ENCODE results near the gene POLR2B.
"Not testable (repeated sequence)": the region's sequence is repeated elsewhere in the genome, so short reads cannot be mapped to it uniquely, and the experiment has no call there.

The POLR2B gene

DNA sequence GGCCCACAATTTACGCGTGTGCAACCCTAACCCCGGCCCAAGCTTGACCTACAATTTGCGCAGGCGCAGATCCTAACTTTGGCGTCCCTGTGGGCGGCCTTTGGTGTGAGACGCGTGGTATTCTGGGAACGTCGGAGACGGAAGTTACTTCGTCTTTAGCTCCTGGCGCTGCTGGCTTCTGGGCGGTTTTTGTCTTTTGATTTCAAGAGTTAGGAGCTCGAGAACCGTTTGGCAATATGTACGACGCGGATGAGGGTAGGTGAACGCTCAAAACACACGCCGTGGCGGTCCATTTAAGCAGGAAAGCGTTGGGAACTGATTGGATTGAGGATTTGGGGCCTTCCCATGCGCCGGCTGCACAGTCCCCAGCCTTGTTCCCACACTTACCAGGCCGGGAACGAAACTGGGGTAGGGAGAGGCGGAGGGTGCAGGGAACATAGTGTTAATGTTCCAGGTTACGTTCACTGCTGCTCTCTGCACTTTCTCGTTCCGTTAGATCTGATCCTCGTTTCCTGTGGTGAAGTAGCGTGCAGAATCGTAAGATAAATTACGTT, at the start of gene POLR2B:
TSS of gene POLR2B (plus strand) at position 147 of the 554 bp plus-strand sequence. CDS start at position 237, 90 bp downstream.
- DNase-seq = peak; percentile 81

DNA sequence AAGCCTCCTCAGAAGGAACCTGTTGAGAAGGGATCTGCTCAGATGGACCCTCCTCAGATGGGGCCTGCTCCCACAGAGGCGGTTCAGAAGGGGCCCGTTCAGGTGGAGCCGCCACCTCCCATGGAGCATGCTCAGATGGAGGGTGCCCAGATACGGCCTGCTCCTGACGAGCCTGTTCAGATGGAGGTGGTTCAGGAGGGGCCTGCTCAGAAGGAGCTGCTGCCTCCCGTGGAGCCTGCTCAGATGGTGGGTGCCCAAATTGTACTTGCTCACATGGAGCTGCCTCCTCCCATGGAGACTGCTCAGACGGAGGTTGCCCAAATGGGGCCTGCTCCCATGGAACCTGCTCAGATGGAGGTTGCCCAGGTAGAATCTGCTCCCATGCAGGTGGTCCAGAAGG, 48.1 kb upstream of the POLR2B start:
- DNase-seq = no peak

DNA sequence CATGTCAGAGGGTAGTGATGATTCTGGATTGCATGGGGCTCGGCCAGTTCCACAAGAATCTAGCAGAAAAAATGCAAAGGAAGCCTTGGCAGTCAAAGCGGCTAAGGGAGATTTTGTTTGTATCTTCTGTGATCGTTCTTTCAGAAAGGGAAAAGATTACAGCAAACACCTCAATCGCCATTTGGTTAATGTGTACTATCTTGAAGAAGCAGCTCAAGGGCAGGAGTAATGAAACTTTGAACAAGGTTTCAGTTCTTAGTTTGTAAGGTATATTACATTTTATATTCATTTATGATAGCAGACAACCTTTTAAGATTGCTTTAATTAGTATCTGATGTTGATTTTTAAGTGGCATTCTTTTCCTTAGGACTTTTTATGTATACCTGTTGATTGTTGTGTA, 46.8 kb upstream of the POLR2B start:
- no peak for DNase-seq

- DNase-seq = no peak
Observed at GRCh38 chr4:56937262-56937661, 41.4 kb upstream of the POLR2B start.

DNA sequence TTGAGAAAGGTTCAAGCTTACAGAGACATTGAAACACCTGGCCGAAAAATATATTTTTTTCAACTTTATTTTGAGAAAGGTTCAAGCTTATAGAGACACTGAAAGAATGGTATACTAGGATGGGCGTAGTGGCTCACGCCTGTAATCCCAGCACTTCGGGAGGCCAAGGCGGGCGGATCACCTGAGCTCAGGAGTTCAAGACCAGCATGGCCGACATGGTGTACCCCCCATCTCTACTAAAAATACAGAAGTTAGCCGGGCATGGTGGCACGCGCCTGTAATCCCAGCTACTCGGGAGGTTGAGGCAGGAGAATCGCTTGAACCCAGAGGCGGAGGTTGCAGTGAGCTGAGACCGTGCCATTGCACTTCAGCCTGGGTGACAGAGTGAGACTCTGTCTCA, 38.9 kb upstream of the POLR2B start:
- DNase-seq = not testable (repeated sequence)

DNA sequence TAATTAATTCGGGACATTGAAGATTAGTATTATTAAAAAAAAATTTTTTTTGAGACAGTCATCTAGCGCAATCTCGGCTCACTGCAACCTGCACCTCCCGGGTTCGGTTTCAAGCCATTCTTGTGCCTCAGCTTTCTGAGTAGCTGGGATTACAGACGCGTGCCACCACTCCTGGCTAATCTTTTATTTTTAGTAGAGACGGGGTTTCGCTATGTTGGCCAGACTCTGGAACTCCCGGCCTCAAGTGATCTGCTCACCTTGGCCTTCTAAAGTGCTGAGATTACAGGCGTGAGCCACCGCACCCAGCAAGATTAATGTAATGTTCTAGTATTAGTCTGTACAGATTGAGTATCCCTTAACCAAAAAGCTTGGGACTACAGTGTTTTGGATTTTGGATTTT, 38.3 kb upstream of the POLR2B start:
- no peak for DNase-seq

- no peak for DNase-seq
Observed at GRCh38 chr4:56940971-56941370, 37.7 kb upstream of the POLR2B start.

DNA sequence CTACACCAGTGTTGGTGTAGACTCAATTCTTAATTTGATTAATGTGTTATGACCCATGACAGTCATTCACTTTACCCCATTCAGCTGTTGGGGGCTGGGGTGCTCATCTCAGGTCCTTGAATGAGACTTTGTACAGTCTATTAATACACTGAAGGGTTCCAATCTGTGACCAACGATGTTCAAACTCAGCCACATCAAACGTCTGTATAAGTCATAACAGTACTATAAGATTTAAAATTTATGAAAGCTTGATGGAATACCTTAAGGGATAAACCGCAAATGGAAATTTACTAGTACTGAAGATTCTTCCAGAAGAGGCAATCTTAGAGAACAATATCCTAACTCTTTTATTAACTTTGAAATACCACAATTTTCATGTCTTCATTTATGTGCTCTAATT, 37.3 kb upstream of the POLR2B start:
- no peak for DNase-seq

GRCh38 chr4:56953680-56954520, 24.8 kb upstream of the POLR2B start:
- DNase-seq = no peak

GRCh38 chr4:56958111-56958517, 20.6 kb upstream of the POLR2B start:
- DNase-seq = no peak

- no peak for DNase-seq
Observed at GRCh38 chr4:56959100-56959499, 19.6 kb upstream of the POLR2B start.

DNA sequence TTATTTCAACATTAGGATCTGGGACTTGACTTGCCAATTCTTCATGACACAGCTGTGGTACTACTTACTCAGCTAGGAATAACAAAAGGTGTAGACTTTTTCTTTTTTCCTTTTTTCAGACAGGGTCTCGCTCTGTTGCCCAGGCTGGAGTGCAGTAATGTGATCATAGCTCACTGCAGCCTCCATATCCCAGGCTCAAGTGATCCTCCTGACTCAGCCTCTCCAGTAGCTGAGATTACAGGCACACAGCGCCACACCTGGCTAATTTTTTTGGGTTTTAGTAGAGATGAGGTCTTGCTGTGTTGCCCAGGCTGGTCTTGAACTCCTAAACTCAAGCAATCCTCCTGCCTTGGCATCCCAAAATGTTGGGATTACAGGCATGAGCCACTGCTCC, 17.6 kb upstream of the POLR2B start:
- no peak for DNase-seq

GRCh38 chr4:56971383-56971782, 7.3 kb upstream of the POLR2B start:
- no peak for DNase-seq

DNA sequence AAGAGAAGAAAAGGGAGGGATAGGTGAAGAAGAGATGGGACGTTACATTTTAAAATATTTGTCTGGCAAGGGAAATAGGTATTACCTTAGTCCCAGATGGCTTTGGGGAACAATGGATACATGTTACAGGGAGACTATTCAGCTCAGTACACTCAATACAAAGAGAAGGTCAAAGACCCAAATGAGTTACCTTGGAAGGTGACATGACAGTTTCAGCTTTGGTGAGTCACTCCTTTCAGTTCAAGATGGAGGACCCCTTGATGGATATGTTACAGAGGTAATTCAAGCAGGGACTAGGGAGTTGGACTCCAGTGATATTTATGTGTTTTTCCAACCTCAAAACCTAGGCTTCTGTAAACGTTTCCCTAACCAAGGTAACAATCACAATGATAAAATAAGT, 6.3 kb upstream of the POLR2B start:
- DNase-seq = no peak

DNA sequence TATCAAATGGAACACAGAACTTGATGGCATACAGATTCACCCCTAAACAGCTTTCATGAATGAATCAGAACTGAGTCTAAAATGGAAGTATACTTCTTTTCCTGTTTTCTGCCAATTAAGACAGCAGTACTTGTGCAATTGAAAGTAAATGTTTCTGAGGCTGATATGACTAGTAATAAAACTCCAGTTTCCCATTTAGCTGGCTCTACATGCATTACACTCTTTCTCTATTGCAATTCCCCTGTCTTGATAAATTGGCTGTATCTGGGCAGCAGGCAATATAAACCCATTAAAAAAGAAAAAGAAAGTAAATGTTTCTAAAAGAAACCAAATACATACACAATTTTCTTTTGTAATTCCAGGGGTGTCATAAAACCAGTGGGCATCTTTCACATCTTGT, 5.9 kb upstream of the POLR2B start:
- no peak for DNase-seq

DNA sequence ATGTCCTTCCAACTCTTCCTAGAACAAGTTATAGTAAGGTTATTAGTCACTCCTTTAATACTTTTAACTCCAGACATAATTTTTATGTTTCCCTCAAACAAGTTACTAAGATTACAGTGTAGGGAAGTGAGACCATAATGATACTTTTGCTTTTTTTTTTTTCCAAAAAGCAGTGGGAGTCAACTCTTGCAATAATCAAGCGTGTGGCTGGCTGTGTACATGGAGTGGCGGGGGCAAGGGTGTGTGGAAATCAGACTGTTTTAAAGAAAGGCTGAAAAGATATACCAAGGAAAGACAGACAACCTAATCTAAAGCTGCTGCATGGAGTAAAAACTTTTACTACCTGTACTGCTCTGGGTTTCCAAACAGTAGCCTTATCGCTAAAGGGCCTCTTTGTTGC, 5.4 kb upstream of the POLR2B start:
- DNase-seq = no peak

DNA sequence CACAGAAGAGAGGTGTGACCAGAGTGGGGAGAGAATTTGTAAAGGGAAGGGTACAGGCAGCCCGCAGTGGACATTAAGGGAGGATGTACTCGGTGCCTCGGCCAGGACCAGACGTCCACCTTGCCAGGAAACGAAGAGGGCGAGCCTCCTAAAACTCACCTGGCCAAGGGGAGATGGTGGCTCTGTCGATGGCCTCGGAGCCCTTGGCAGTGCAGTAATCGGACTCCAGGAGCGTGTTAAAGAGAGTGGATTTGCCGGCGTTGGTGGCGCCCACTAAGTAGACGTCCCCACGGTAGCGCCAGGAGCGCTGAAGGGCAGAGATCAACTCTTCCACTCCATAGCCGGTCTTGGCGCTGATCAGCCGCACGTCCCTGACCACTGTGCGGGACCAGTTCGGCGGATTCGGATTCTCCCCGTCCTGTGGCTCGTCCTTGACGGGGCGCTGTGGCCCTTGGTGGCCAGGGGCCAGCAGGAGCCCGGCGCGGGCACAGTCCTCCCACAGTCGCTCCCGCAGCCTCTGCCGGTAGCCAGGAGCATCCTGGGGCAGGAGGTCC, 2.3 kb upstream of the POLR2B start:
- no peak for DNase-seq

DNA sequence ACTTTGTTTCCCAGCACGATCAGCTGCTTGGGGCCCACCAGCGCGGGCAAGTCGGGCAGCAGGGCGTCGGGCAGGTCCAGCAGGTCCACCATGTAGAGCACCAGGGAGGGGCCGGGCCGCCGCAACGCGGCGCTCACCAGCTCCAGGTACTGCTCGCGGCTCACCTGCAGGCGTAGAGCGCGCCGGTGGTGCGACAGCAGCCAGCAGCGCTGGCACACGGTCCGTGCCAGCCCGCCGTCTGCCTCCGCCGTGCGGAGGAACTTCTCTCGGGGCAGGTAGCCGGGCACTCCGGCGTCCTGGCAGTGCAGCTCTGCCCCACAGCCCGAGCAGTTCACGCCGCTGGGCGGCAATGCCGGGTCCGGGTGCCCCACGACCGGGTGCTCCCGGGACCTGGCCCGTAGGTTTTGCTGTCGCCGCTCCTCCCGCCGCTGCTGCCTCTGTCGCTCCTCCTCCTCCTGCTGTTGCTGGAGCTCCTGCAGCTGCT, 1.8 kb upstream of the POLR2B start:
- no peak for DNase-seq

DNA sequence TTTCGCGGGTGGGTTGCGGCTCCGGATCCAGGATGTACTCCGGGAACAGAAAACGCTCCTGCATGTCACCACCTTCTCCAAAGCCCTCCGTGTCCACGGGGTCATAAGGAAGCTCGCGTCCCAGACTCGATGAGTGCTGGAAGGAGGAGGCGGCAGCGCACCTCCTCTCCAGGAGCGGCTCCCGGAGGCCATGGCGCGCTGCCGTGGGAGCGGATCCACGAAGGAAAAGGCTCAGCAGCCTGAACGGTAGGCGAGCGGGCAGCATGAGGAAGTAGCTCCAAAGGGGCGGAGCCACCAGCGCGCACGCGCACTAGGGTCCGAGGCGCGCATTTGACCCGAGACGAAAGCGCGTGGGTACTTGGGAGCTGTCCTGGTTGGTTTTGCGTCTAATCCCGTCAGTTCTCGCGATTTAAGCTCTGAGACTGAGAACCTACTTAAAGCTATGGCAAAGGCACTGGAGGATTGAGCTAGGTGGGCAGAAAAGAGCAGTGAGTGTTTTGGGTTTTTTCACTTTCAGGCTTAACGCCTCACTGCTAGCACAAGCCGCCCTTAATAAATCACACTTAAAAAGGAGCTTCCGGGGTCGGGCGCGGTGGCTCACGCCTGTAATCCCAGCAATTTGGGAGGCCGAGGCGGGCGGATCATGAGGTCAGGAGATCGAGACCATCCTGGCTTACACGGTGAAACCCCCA, 1.2 kb upstream of the POLR2B start, which contains the start of gene NOA1:
TSS of gene NOA1 (minus strand) at position 286 of the 692 bp plus-strand sequence. CDS start at position 265, 21 bp downstream.
- DNase-seq = peak; percentile 97

DNA sequence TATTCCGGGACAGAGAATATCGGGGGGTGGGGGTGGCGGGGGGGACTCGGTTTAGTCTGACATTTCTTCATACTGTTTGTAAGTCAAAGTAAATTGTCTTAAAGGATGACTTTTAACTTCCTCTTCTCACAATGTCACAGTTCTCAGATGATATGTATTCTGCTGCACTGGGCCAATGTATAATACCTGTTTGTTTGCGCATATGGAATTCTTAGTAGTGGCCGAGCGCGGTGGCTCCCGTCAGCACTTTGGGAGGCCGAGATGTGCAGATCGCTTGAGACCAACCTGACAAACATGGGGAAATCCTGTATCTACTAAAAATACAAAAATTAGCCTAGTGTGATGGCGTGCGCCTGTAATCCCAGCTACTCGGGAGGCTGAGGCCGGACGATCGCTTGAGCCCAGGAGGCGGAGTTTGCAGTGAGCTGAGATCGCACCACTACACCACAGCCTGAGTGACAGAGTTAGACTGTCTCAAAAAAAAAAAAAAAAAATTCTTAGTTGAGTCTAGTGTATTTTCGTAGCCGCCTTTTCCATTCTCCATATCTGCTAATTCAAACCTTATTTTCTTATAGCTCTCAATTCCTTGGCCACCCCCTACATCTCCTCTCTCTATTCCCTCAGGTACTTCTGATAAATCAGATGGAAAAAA, 851 bp downstream of the POLR2B start:
- DNase-seq = no peak

GRCh38 chr4:56981795-56982201, 3.1 kb downstream of the POLR2B start:
- DNase-seq = no peak

GRCh38 chr4:56986192-56986591, 7.5 kb downstream of the POLR2B start:
- no peak for DNase-seq

GRCh38 chr4:56986952-56987351, 8.3 kb downstream of the POLR2B start:
- no peak for DNase-seq

All from NCI-H2227 treated with DMSO at 0.1 percent for 48 hours (cell line).